Measurements from ENCODE around the gene PARP15.
"Not testable (repeated sequence)": the region's sequence is repeated elsewhere in the genome, so short reads cannot be mapped to it uniquely, and the experiment has no call there.

The PARP15 gene

GRCh38 chr3:122646146-122646988 is 68.9 kb downstream of the PARP15 start:
- in situ Hi-C loops (cut with HindIII; ENCODE audit: low pct_ligation_motif_present, low pct_unique_long_range_greater_than_20kb, low sequenced_read_pairs): no loop called here
- DNase-seq: peak; percentile 44

- in situ Hi-C loops (cut with HindIII; ENCODE audit: low pct_ligation_motif_present, low pct_unique_long_range_greater_than_20kb, low sequenced_read_pairs); DNase-seq: not testable (repeated sequence)
Observed at GRCh38 chr3:122651233-122651907, 73.9 kb downstream of the PARP15 start.

GRCh38 chr3:122651962-122652361 is 74.5 kb downstream of the PARP15 start:
- in situ Hi-C loops (cut with HindIII; ENCODE audit: low pct_ligation_motif_present, low pct_unique_long_range_greater_than_20kb, low sequenced_read_pairs); DNase-seq: not testable (repeated sequence)

GRCh38 chr3:122658336-122658735 is 80.9 kb downstream of the PARP15 start:
- in situ Hi-C loops (cut with HindIII; ENCODE audit: low pct_ligation_motif_present, low pct_unique_long_range_greater_than_20kb, low sequenced_read_pairs): not testable (repeated sequence)

GRCh38 chr3:122660297-122660974 is 83.0 kb downstream of the PARP15 start:
- in situ Hi-C loops (cut with HindIII; ENCODE audit: low pct_ligation_motif_present, low pct_unique_long_range_greater_than_20kb, low sequenced_read_pairs): no loop called here
- no peak for DNase-seq

More at GRCh38 chr3:122658336-122658735, 80.9 kb downstream of the PARP15 start:
- not testable (repeated sequence) for DNase-seq

GRCh38 chr3:122661633-122662032 is 84.2 kb downstream of the PARP15 start:
- in situ Hi-C loops (cut with HindIII; ENCODE audit: low pct_ligation_motif_present, low pct_unique_long_range_greater_than_20kb, low sequenced_read_pairs): no loop called here
- DNase-seq: no peak

- no peak for DNase-seq
- in situ Hi-C loops (cut with HindIII; ENCODE audit: low pct_ligation_motif_present, low pct_unique_long_range_greater_than_20kb, low sequenced_read_pairs): no loop called here
Observed at GRCh38 chr3:122662505-122662904, 85.1 kb downstream of the PARP15 start.

GRCh38 chr3:122665226-122665786 is 87.9 kb downstream of the PARP15 start:
- no peak for DNase-seq
- in situ Hi-C loops (cut with HindIII; ENCODE audit: low pct_ligation_motif_present, low pct_unique_long_range_greater_than_20kb, low sequenced_read_pairs): no loop called here

GRCh38 chr3:122665881-122666280 is 88.4 kb downstream of the PARP15 start:
- in situ Hi-C loops (cut with HindIII; ENCODE audit: low pct_ligation_motif_present, low pct_unique_long_range_greater_than_20kb, low sequenced_read_pairs): no loop called here
- no peak for DNase-seq

- in situ Hi-C loops (cut with HindIII; ENCODE audit: low pct_ligation_motif_present, low pct_unique_long_range_greater_than_20kb, low sequenced_read_pairs): no loop called here
- DNase-seq: peak; percentile 57
Observed at GRCh38 chr3:122668930-122669730, 91.7 kb downstream of the PARP15 start.

GRCh38 chr3:122671553-122671952 is 94.1 kb downstream of the PARP15 start:
- in situ Hi-C loops (cut with HindIII; ENCODE audit: low pct_ligation_motif_present, low pct_unique_long_range_greater_than_20kb, low sequenced_read_pairs): no loop called here
- no peak for DNase-seq

- in situ Hi-C loops (cut with HindIII; ENCODE audit: low pct_ligation_motif_present, low pct_unique_long_range_greater_than_20kb, low sequenced_read_pairs): no loop called here
- no peak for DNase-seq
Observed at GRCh38 chr3:122674339-122674738, 96.9 kb downstream of the PARP15 start.

GRCh38 chr3:122676759-122677158 is 99.3 kb downstream of the PARP15 start:
- in situ Hi-C loops (cut with HindIII; ENCODE audit: low pct_ligation_motif_present, low pct_unique_long_range_greater_than_20kb, low sequenced_read_pairs): no loop called here
- DNase-seq: no peak

- no peak for DNase-seq
- in situ Hi-C loops (cut with HindIII; ENCODE audit: low pct_ligation_motif_present, low pct_unique_long_range_greater_than_20kb, low sequenced_read_pairs): no loop called here
Observed at GRCh38 chr3:122677216-122677615, 99.8 kb downstream of the PARP15 start.

- no peak for DNase-seq
- in situ Hi-C loops (cut with HindIII; ENCODE audit: low pct_ligation_motif_present, low pct_unique_long_range_greater_than_20kb, low sequenced_read_pairs): no loop called here
Observed at GRCh38 chr3:122678506-122678905, 101.1 kb downstream of the PARP15 start.

- peak; percentile 74 for DNase-seq
- in situ Hi-C loops (cut with HindIII; ENCODE audit: low pct_ligation_motif_present, low pct_unique_long_range_greater_than_20kb, low sequenced_read_pairs): no loop called here
Observed at GRCh38 chr3:122679085-122679881, 101.8 kb downstream of the PARP15 start.

GRCh38 chr3:122679882-122680474 is 102.5 kb downstream of the PARP15 start:
- in situ Hi-C loops (cut with HindIII; ENCODE audit: low pct_ligation_motif_present, low pct_unique_long_range_greater_than_20kb, low sequenced_read_pairs): no loop called here
- DNase-seq: peak; percentile 42
